SIG-M5 treated with dmso at 0.1 percent for 504 hours (cell line): ENCODE data around the gene FANCL.
"Not testable (repeated sequence)": the region's sequence is repeated elsewhere in the genome, so short reads cannot be mapped to it uniquely, and the experiment has no call there.

ENCODE experiments used
- DNase-seq: peaks from one replicate; lab custom pipeline; 2025; ENCODE audit not compliant: unreplicated experiment; lab: John Stamatoyannopoulos, UW

Gene FANCL

GRCh38 chr2:58155160-58155778 is 85.9 kb downstream of the FANCL start:
- no peak for DNase-seq

- DNase-seq = no peak
Measured at GRCh38 chr2:58146707-58147106, 94.4 kb downstream of the FANCL start.

GRCh38 chr2:58145769-58146168 is 95.4 kb downstream of the FANCL start:
- DNase-seq = not testable (repeated sequence)

GRCh38 chr2:58140508-58141072 is 100.5 kb downstream of the FANCL start:
- no peak for DNase-seq

GRCh38 chr2:58138396-58139030 is 102.6 kb downstream of the FANCL start:
- DNase-seq = no peak

- DNase-seq = no peak
Measured at GRCh38 chr2:58137856-58138255, 103.3 kb downstream of the FANCL start.

- no peak for DNase-seq
Measured at GRCh38 chr2:58137221-58137620, 103.9 kb downstream of the FANCL start.

GRCh38 chr2:58135861-58136260 is 105.3 kb downstream of the FANCL start:
- DNase-seq = no peak

- DNase-seq = no peak
Measured at GRCh38 chr2:58133395-58133794, 107.7 kb downstream of the FANCL start.

- no peak for DNase-seq
Measured at GRCh38 chr2:58131191-58132011, 109.7 kb downstream of the FANCL start.

GRCh38 chr2:58130238-58130637 is 110.9 kb downstream of the FANCL start:
- DNase-seq = no peak

- DNase-seq = peak; percentile 4
Measured at GRCh38 chr2:58127111-58127510, 114.0 kb downstream of the FANCL start.

- DNase-seq = no peak
Measured at GRCh38 chr2:58122540-58122939, 118.6 kb downstream of the FANCL start.

- no peak for DNase-seq
Measured at GRCh38 chr2:58122040-58122439, 119.1 kb downstream of the FANCL start.

- DNase-seq = no peak
Measured at GRCh38 chr2:58120626-58121229, 120.4 kb downstream of the FANCL start.

- not testable (repeated sequence) for DNase-seq
Measured at GRCh38 chr2:58113563-58113962, 127.6 kb downstream of the FANCL start.

- peak; percentile 2 for DNase-seq
Measured at GRCh38 chr2:58110765-58111164, 130.4 kb downstream of the FANCL start.

- no peak for DNase-seq
Measured at GRCh38 chr2:58109481-58109880, 131.6 kb downstream of the FANCL start.
